OCI-LY1 (cell line): ENCODE data around the gene PTPRZ1.

Experiments used
- CTCF ChIP-seq: fragments of 200-600 bp; sonication (generic), shearing (Covaris generic); IDR thresholded peaks from 2 replicates; pipeline ENCODE4 v1.5.1; 2017; ENCODE audit warnings: mild to moderate bottlenecking, antibody characterized with exemption, low read length, moderate library complexity, mixed read lengths
- EZH2 ChIP-seq: fragments of 200-600 bp; sonication (generic), shearing (Covaris generic); IDR thresholded peaks from 2 replicates; pipeline ENCODE4 v1.8.0; 2017; ENCODE audit warnings: borderline replicate concordance, mixed run types, mild to moderate bottlenecking, antibody characterized with exemption, low read length, moderate library complexity, mixed read lengths

GRCh38 chr7:121913947-121914675 lies 41.1 kb downstream of the PTPRZ1 start:
- TF ChIP-seq CTCF: no peak
- no peak for TF ChIP-seq EZH2
